Neuronal stem cell (in vitro differentiated cells): ENCODE data around the gene INAFM1.
A peak's percentile ranks its signal among the peaks of the same experiment; 100 is the strongest.
"Not testable (repeated sequence)": the region's sequence is repeated elsewhere in the genome, so short reads cannot be mapped to it uniquely, and the experiment has no call there.

Experiments
- DNase-seq: peaks from one replicate; pipeline ENCODE4 v3.0.0-alpha.2; 2013; ENCODE audit warnings: low spot score
- H2AFZ ChIP-seq: one replicate; pipeline ENCODE4 v1.6.1; 2013; ENCODE audit warnings: mild to moderate bottlenecking, low read length, inconsistent platforms
- H2AK5ac ChIP-seq: 2 replicates; pipeline ENCODE4 v1.6.1; 2013; ENCODE audit warnings: low read depth, mild to moderate bottlenecking, inconsistent platforms, low read length, moderate library complexity, mixed read lengths
- H2BK120ac ChIP-seq: 2 replicates; pipeline ENCODE4 v1.6.1; 2013; ENCODE audit warnings: low read depth, mild to moderate bottlenecking, inconsistent platforms, low read length, moderate library complexity, mixed read lengths
- H2BK12ac ChIP-seq: one replicate; pipeline ENCODE4 v1.6.1; 2013; ENCODE audit warnings: low read length, inconsistent platforms
- H2BK15ac ChIP-seq: 2 replicates; pipeline ENCODE4 v1.6.1; 2013; ENCODE audit warnings: mild to moderate bottlenecking, low read length, inconsistent platforms, mixed read lengths
- H2BK5ac ChIP-seq: one replicate; pipeline ENCODE4 v1.6.1; 2013; ENCODE audit warnings: inconsistent platforms, mild to moderate bottlenecking, low read length, moderate library complexity
- H3K14ac ChIP-seq: one replicate; pipeline ENCODE4 v1.6.1; 2013; ENCODE audit warnings: low read length, inconsistent platforms
- H3K18ac ChIP-seq: 2 replicates; pipeline ENCODE4 v1.6.1; 2013; ENCODE audit warnings: low read length, inconsistent platforms
- H3K23ac ChIP-seq: 2 replicates; pipeline ENCODE4 v1.6.1; 2013; ENCODE audit warnings: low read depth, mild to moderate bottlenecking, mixed read lengths, low read length, inconsistent platforms; ENCODE audit not compliant: poor library complexity
- H3K27ac ChIP-seq: replicated peaks from 3 replicates; pipeline ENCODE4 v1.5.1; 2013; ENCODE audit warnings: low read length, inconsistent platforms
- H3K27me3 ChIP-seq, 3 experiments: 2 replicates each; pipeline ENCODE4 v1.6.1; 2013; ENCODE audit warnings: low read length in 3 of 3, mild to moderate bottlenecking in 2 of 3, inconsistent platforms in 1 of 3, low read depth in 1 of 3, mixed read lengths in 1 of 3, moderate library complexity in 1 of 3; ENCODE audit not compliant: control insufficient read depth in 3 of 3, insufficient read depth in 3 of 3
- H3K36me3 ChIP-seq, 2 donors: replicated peaks in 1 of 2; 2 replicates each; pipeline ENCODE4 v1.6.1; 2013; ENCODE audit warnings: low read length in 2 of 2; ENCODE audit not compliant: control insufficient read depth in 2 of 2, insufficient read depth in 2 of 2
- H3K4ac ChIP-seq: 2 replicates; pipeline ENCODE4 v1.6.1; 2013; ENCODE audit warnings: inconsistent platforms, mild to moderate bottlenecking, low read length, moderate library complexity
- H3K4me1 ChIP-seq, 2 donors: 1 replicate in 1 of 2; 2 replicates in 1 of 2; pipeline ENCODE4 v1.6.1; 2013; ENCODE audit warnings: low read length in 2 of 2, low read depth in 1 of 2; ENCODE audit not compliant: control insufficient read depth in 2 of 2, insufficient read depth in 1 of 2
- H3K4me2 ChIP-seq: one replicate; pipeline ENCODE4 v1.6.1; 2013; ENCODE audit warnings: mild to moderate bottlenecking, low read length, inconsistent platforms; ENCODE audit not compliant: insufficient read depth, poor library complexity, severe bottlenecking
- H3K4me3 ChIP-seq, 2 donors: 2 replicates each; pipeline ENCODE4 v1.5.1; 2013; ENCODE audit warnings: low read length in 2 of 2, mild to moderate bottlenecking in 2 of 2, inconsistent platforms in 1 of 2, moderate library complexity in 1 of 2
- H3K79me1 ChIP-seq: one replicate; pipeline ENCODE4 v1.6.1; 2013; ENCODE audit warnings: low read depth, mild to moderate bottlenecking, inconsistent platforms, low read length, moderate library complexity
- H3K9ac ChIP-seq: one replicate; pipeline ENCODE4 v1.6.1; 2013; ENCODE audit warnings: mild to moderate bottlenecking, low read depth, low read length, inconsistent platforms; ENCODE audit not compliant: poor library complexity
- H3K9me3 ChIP-seq, 2 donors: replicated peaks in 1 of 2; 2 replicates each; pipeline versions ENCODE3 to v1.6.1; 2013; ENCODE audit warnings: low read length in 2 of 2, mild to moderate bottlenecking in 2 of 2, inconsistent platforms in 1 of 2, low read depth in 1 of 2, mixed read lengths in 1 of 2, moderate library complexity in 1 of 2; ENCODE audit not compliant: control insufficient read depth in 2 of 2, insufficient read depth in 1 of 2
- H4K8ac ChIP-seq: one replicate; pipeline ENCODE4 v1.6.1; 2013; ENCODE audit warnings: low read depth, mild to moderate bottlenecking, inconsistent platforms, low read length, moderate library complexity
- H4K91ac ChIP-seq: one replicate; pipeline ENCODE4 v1.6.1; 2013; ENCODE audit warnings: low read length, low read depth, mild to moderate bottlenecking, inconsistent platforms; ENCODE audit not compliant: poor library complexity
- WGBS, 2 donors: extraction: QIAGEN DNeasy Blood & Tissue Kit; methylation state at CpG; one replicate each; pipeline ENCODE4 v1.1.7; 2013; ENCODE audit warnings: missing lambda C conversion rate in 2 of 2, mixed read lengths in 1 of 2; ENCODE audit not compliant: insufficient read length in 2 of 2, insufficient replicate concordance in 1 of 2; ENCODE audit errors: extremely low coverage in 2 of 2; 5-methylcytosine and 5-hydroxymethylcytosine counted together

INAFM1 gene

GRCh38 chr19:47243776-47244547 is 30.7 kb upstream of the INAFM1 start:
- Histone ChIP-seq H2BK12ac (peak overlapping the region; percentile 46), H3K23ac (peak overlapping the region; percentile 95), H2BK120ac (peak overlapping the region; percentile 12), H3K14ac (no peak overlapping the region), H3K4me2 (peak overlapping the region; percentile 95), H3K27me3 (peaks cover 0 to 28% (median 4%) of the 10 kb centered on the region in 3 experiments), H3K36me3 (peaks cover 0 to 2% of the 10 kb centered on the region in 2 donors), H3K27ac (peak overlapping the region; percentile 82), H3K9ac (peak overlapping the region; percentile 34), H2BK5ac (peak overlapping the region; percentile 82), H4K8ac (no peak overlapping the region), H3K9me3 (peaks cover 0 to 6% of the 10 kb centered on the region in 2 donors), H2BK15ac (peak overlapping the region; percentile 88), H3K4me1 (peaks cover 21 to 28% of the 10 kb centered on the region in 2 donors), H3K4me3 (peak overlapping the region; percentile 49 to 61), H2AK5ac (peak overlapping the region; percentile 83), H3K18ac (peak overlapping the region; percentile 91), H2AFZ (peak overlapping the region; percentile 78), H3K79me1 (peaks cover 5% of the 10 kb centered on the region), H3K4ac (peak overlapping the region; percentile 84), H4K91ac (no peak overlapping the region)
- DNase-seq: peak; percentile 91
- WGBS, 2 donors: no CpG with 5 or more reads among the region's 46 CpGs

GRCh38 chr19:47247308-47247990 is 27.2 kb upstream of the INAFM1 start:
- H3K27ac ChIP-seq: no peak overlapping the region
- no CpG with 5 or more reads among the region's 25 CpGs for WGBS, 2 donors

DNA sequence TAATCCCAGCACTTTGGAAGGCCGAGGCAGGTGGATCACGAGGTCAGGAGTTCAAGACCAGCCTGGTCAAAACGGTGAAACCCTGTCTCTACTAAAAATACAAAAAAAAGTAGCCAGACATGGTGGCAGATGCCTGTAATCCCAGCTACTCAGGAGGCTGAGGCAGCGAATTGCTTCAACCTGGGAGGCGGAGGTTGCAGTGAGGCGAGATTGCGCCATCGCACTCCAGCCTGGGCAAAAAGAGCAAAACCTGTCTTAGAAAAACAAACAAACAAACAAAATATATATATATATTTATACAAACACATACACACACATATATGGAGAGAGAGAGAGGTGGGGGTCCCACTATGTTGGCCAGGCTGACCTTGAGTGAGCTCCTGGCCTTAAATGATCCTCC is 21.7 kb upstream of the INAFM1 start:
- not testable (repeated sequence) for H3K27me3 ChIP-seq, H4K91ac ChIP-seq, H3K4ac ChIP-seq, H4K8ac ChIP-seq, H3K36me3 ChIP-seq, H3K79me1 ChIP-seq, H2BK15ac ChIP-seq, H3K27ac ChIP-seq, H2BK5ac ChIP-seq, H3K9me3 ChIP-seq, H3K4me3 ChIP-seq, H3K18ac ChIP-seq, DNase-seq, H2AFZ ChIP-seq, H3K4me1 ChIP-seq, H2BK120ac ChIP-seq, H3K23ac ChIP-seq, H3K9ac ChIP-seq, H2BK12ac ChIP-seq, H3K4me2 ChIP-seq, H3K14ac ChIP-seq
- peak overlapping the region; percentile 65 for H2AK5ac ChIP-seq
- no CpG with 5 or more reads among the region's 8 CpGs for WGBS, 2 donors

More at GRCh38 chr19:47247308-47247990, 27.2 kb upstream of the INAFM1 start:
- Histone ChIP-seq H3K23ac (no peak overlapping the region), H2AK5ac (no peak overlapping the region), H3K4me2 (no peak overlapping the region), H2AFZ (peak overlapping the region; percentile 64), H3K36me3 (no peaks in the 10 kb centered on the region), H3K4me3 (no peak overlapping the region), H2BK12ac (no peak overlapping the region), H3K9me3 (no peaks in the 10 kb centered on the region), H3K18ac (no peak overlapping the region), H3K79me1 (peaks cover 2% of the 10 kb centered on the region), H3K4ac (no peak overlapping the region), H3K14ac (no peak overlapping the region), H4K8ac (no peak overlapping the region), H3K9ac (no peak overlapping the region), H2BK15ac (no peak overlapping the region), H2BK5ac (no peak overlapping the region), H3K4me1 (peaks cover 7 to 10% of the 10 kb centered on the region in 2 donors), H4K91ac (no peak overlapping the region), H2BK120ac (no peak overlapping the region), H3K27me3 (no peaks in the 10 kb centered on the region)
- DNase-seq: no peak

GRCh38 chr19:47253467-47253881 is 21.2 kb upstream of the INAFM1 start:
- no CpG with 5 or more reads among the region's 3 CpGs for WGBS, 2 donors
- no peak overlapping the region for H3K27ac ChIP-seq

More at GRCh38 chr19:47253467-47253881, 21.2 kb upstream of the INAFM1 start:
- H2BK12ac ChIP-seq: no peak overlapping the region
- no peak overlapping the region for H2BK5ac ChIP-seq
- no peak overlapping the region for H3K4me2 ChIP-seq
- no peaks in the 10 kb centered on the region for H3K27me3 ChIP-seq
- H3K9me3 ChIP-seq: no peaks in the 10 kb centered on the region
- DNase-seq: no peak
- H2AFZ ChIP-seq: no peak overlapping the region
- H2AK5ac ChIP-seq: no peak overlapping the region
- H3K4me3 ChIP-seq: no peak overlapping the region
- no peaks in the 10 kb centered on the region for H3K79me1 ChIP-seq
- no peak overlapping the region for H3K23ac ChIP-seq
- H4K8ac ChIP-seq: no peak overlapping the region
- no peak overlapping the region for H2BK15ac ChIP-seq
- H3K14ac ChIP-seq: no peak overlapping the region
- H3K36me3 ChIP-seq: peaks cover 3% of the 10 kb centered on the region in 2 donors
- H2BK120ac ChIP-seq: no peak overlapping the region
- H3K4ac ChIP-seq: no peak overlapping the region
- no peak overlapping the region for H4K91ac ChIP-seq
- no peak overlapping the region for H3K18ac ChIP-seq
- peaks cover 5 to 8% of the 10 kb centered on the region in 2 donors for H3K4me1 ChIP-seq
- H3K9ac ChIP-seq: no peak overlapping the region
